Measurements from ENCODE around the gene ETV1. TPM values are rescaled to one million over a fixed set of nuclear protein-coding genes. Genes with fewer than 3 reads are reported as not detected.

ETV1 gene
- total and polyA plus RNA-seq, 9 of the 15 experiments (the other 6 are each of a cell fraction or from before 2014, with no cell fraction given): 7.2 to 27.4 (median 14.0) TPM

- TF ChIP-seq RREB1 (CRISPR knock-in tag; IDR thresholded peaks at IDR 0.05) (no peak), ATF4 (CRISPR knock-in tag; IDR thresholded peaks at IDR 0.05) (no peak), ZNF384 (IDR thresholded peaks at IDR 0.05; ENCODE audit: low read depth, low read length) (no peak), SMC3 (conservative IDR thresholded peaks at IDR 0.05; ENCODE audit: insufficient read depth, low read depth, low read length) (no peak), SRSF1 (IDR thresholded peaks at IDR 0.05; ENCODE audit: low read depth, low read length) (no peak), RFX5 (IDR thresholded peaks at IDR 0.05; ENCODE audit: low read depth, low read length) (no peak), YY1 (IDR thresholded peaks at IDR 0.05; ENCODE audit: borderline replicate concordance in 1 of 3, control insufficient read depth in 1 of 3, extremely low read depth in 1 of 3, insufficient read depth in 3 of 3, insufficient read length in 1 of 3, insufficient replicate concordance in 2 of 3, low read depth in 1 of 3, low read length in 2 of 3) (peak in 1 of 3 experiments; percentile 9), ZNF133 (CRISPR knock-in tag; IDR thresholded peaks at IDR 0.05) (no peak), FOXP1 (CRISPR knock-in tag; IDR thresholded peaks at IDR 0.05) (no peak), PRPF4 (IDR thresholded peaks at IDR 0.05; ENCODE audit: insufficient read depth, low read depth, low read length, poor library complexity, severe bottlenecking) (no peak), FOXK2 (conservative IDR thresholded peaks at IDR 0.05 in 1 of 2, IDR thresholded peaks at IDR 0.05 in 1 of 2; ENCODE audit: low read depth in 2 of 2) (peak; percentile 47 to 57; a peak in 2 of 4 replicates), CREM (IDR thresholded peaks at IDR 0.05; ENCODE audit: low read depth) (peak; percentile 53), ZNF511 (CRISPR knock-in tag; IDR thresholded peaks at IDR 0.05) (no peak), ZNF24 (IDR thresholded peaks at IDR 0.05) (no peak)
These were observed 985 bp upstream of the ETV1 start (continued) for GRCh38 chr7:13990319-13990983.
